Measurements from ENCODE around the gene GRIP1.

GRCh38 chr12:66603461-66603860 is 75.4 kb downstream of the GRIP1 start:
- no peak for TF ChIP-seq CTCF (IDR thresholded peaks at IDR 0.05)
- TF ChIP-seq NR2C2 (CRISPR knock-in tag; IDR thresholded peaks at IDR 0.05) = no peak
- TF ChIP-seq KAT7 (CRISPR knock-in tag; IDR thresholded peaks at IDR 0.05; ENCODE audit: borderline replicate concordance) = no peak
- TF ChIP-seq RELA (CRISPR knock-in tag; IDR thresholded peaks at IDR 0.05; ENCODE audit: borderline replicate concordance) = no peak
- TF ChIP-seq SP1 (CRISPR knock-in tag; conservative IDR thresholded peaks at IDR 0.05) = no peak
- no peak for TF ChIP-seq MXD4 (CRISPR knock-in tag; IDR thresholded peaks at IDR 0.05; ENCODE audit: borderline replicate concordance)

Data from WTC11 (cell line).